GM18505 (cell line): ENCODE results near the gene KCNJ2.

Experiments
- ATAC-seq: cut with Tn5 transposase; IDR thresholded peaks from one replicate; pipeline ENCODE4 v1.9.1; 2021; ENCODE audit not compliant: unreplicated experiment
- POLR2A ChIP-seq: IDR thresholded peaks from 4 replicates; pipeline ENCODE4 v1.6.1; 2011; ENCODE audit warnings: borderline replicate concordance; ENCODE audit not compliant: insufficient read depth, insufficient read length; ENCODE audit errors: extremely low read depth

The KCNJ2 gene

DNA sequence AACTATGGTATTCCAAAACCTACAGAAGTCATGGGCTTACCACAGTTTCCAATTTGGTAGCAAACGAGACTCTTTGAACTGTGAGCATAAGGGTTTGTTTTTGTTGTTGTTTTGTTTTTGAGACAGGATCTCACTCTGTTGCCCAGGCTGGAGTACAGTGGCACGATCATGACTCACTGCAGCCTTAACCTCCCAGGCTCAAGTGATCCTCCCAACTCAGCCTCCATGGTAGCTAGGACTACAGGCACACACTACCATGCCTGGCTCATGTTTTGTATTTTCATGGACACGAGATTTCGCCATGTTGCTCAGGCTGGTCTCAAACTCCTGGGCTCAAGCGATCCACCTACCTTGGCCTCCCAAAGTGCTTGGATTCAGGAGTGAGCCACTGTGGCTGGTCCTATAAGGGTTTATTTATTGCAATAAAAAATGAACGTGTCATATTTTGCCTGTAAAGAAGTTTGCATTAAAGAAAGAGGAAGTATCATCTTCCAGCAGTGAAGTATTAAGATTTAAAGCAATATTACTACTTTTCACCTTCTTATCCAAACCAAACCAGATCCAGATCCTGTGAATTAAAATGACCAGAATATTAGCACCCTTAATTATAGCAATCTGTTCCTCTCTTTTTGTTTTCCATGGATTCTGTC, 37.2 kb downstream of the KCNJ2 start:
- ATAC-seq, result no peak
- no peak for TF ChIP-seq POLR2A

DNA sequence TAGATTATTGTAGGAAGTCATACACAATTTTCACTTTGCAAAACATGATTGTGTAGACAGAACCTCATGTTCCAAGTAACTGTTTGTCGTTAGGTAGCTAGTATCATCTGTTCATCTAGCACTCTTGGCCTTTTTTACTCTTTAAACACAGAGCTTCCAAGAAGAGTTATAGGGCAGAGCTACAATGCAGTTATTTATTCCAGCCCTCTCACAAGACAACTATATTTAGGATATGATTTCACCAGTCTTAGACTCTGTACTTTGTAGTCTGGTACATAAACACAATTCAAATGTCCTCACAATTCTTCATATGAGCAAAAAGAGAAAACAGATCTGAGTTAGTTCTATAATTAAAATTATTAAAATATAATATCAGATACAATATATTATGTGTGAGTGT, 37.9 kb downstream of the KCNJ2 start:
- no peak for ATAC-seq
- no peak for TF ChIP-seq POLR2A

DNA sequence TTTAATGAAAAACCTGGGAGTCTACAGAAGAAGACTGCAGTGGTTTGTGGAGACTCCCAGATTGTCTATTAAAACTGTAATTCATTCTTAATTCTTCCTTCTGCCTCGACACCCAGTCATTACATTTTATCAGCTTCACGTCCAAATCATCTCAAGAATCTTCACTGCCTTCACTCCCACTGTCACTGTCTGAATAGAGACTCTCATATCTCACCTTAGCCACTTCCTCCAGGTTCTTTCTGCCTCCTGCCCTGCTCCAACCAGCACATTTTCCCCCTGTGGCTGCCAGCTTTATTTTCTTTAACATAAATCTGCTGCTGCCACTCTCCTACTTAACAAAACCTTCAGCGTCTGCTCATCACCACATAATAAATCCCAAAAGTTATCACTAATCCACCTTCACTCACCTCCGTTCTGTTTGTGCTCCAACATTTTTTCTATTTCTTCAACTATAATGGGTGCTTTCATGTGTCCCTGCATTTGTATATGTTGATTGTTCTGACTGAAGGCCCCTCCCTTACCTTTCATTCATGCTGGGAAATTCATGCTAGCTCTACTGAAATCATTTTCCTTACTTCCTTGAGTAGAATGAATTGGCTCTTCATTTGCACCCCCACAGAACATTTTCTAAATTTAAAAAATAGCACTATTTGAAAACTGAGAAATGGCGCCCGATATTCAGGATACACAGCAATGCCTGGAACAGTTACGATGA, 38.9 kb downstream of the KCNJ2 start:
- no peak for TF ChIP-seq POLR2A
- ATAC-seq, result no peak

DNA sequence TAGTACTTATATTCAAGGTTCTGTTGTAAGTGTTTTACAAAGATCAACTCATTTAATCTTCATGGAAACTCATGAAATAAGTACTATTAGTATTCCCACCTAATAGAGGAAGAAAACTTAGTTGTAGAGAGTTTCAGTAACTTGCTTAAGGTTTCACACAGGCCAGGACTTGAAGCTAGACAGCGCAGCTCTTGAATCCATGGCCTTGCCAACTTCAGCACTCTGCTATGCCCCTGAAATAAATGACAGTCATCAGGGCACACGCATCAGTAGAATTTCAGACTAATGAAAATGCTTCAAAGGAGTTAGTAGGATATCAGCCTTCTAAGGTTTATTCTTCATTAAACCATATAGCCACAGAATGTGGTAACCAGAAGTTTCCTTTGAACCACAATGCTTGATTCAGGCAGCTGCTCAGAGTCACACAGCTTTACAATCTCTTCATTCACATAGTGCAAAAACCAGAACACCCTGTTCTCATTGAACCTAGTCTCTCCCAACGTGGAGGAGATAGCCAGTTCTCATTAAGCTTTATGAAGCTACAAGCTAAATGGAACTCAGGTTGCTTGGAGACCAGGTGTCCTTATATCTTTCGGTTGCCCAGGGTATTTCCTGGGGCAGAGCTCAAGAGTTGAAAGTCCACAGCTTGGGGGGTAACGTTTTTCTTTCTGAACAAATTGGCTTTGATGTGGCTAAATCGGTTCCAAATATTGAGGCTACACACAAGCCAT, 39.7 kb downstream of the KCNJ2 start:
- no peak for TF ChIP-seq POLR2A
- no peak for ATAC-seq

DNA sequence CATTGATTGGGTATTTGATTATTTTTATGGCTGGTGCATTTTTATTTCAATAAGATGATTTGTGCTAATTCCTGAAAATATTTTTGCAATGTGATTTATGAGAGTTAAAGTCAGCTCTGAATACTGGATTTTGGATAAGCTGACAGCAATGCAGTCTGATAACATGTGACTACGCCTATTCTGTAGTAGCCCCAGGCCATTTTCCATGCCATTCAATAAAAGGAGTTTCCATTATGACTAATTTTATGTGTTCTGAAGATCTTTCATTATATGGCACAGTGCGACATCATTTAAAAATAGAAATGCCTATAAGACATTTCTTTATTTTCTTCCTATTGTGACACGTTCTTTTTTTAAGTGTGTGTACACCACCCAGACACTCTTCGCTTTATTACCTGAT, 46.3 kb downstream of the KCNJ2 start:
- no peak for ATAC-seq
- no peak for TF ChIP-seq POLR2A

DNA sequence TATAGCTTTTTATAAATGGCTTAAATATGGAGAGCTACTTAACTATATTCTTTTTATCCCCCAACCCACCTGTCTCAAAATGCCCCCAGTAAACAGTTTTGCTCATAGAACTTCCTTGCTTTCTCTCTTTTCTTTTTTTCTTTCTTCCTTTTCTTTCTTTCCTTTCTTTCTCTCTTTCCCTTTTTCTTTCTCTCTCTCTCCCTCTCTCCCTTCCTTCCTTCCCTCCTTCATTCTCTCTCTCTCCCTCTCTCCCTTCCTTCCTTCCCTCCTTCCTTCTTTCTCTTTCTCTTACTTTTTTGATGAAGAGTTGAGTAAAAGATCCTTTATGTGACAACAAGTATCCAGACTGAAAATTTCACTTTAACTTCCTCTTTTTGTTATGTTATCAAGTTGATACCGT, 48.2 kb downstream of the KCNJ2 start:
- TF ChIP-seq POLR2A, result no peak
- ATAC-seq, result no peak

DNA sequence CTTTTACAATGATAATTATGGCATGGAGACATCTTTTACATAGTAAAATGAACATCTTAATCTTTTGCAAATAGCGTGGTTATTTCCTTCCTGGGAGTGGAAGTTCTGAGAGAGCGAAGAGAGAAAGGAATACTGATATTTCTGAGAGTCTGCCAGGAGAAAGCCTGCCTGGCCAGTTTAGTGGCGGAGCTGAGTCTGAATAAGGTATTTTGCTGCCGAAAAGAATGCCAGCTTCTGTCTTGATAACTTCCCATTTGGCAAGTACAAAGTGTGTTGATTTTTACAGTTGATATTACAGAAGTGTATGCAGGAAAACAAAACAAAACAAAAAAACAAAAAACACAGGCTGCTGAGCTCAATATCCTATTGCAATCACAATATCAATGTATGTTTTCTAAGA, 55.9 kb downstream of the KCNJ2 start:
- no peak for TF ChIP-seq POLR2A
- no peak for ATAC-seq
